Measurements from ENCODE around the gene EXOC3L1. TPM values are rescaled to one million over a fixed set of nuclear protein-coding genes. Genes with fewer than 3 reads are reported as not detected.
A peak's percentile ranks its signal among the peaks of the same experiment; 100 is the strongest.

Gene EXOC3L1
- total RNA-seq, 2 experiments from 2014 or later, result not detected

- Mint-ChIP-seq H3K36me3 (peaks cover 1% of the 10 kb centered on the region), H3K27ac (peak overlapping the region; percentile 66), H3K4me1 (peaks cover 46% of the 10 kb centered on the region), H3K4me3 (peak overlapping the region; percentile 75), H3K27me3 (peaks cover 70% of the 10 kb centered on the region), H3K9me3 (ENCODE audit: low read depth) (no peaks in the 10 kb centered on the region)
- CTCF ChIA-PET, result interaction anchor here (0.9 to 4.1 kb wide), 15 partner anchors 10 to 274 kb away, joined by 3 to 39 read pairs (median 8); partner anchors contain the start of genes B3GNT9, E2F4, FBXL8 and MATCAP1
- ATAC-seq, result no peak
- peak; percentile 65 for DNase-seq
Measured at GRCh38 chr16:67169642-67170167, 20.2 kb downstream of the EXOC3L1 start.

- H3K36me3 Mint-ChIP-seq, result peaks cover 2% of the 10 kb centered on the region
- no peaks in the 10 kb centered on the region for H3K9me3 Mint-ChIP-seq (ENCODE audit: low read depth)
- CTCF ChIA-PET, result interaction anchor here (0.6 to 4.1 kb wide), 8 partner anchors 9 to 274 kb away, joined by 3 to 39 read pairs (median 4); partner anchors contain the start of genes FBXL8 and TRADD
- H3K4me3 Mint-ChIP-seq, result no peak overlapping the region
- H3K27ac Mint-ChIP-seq, result no peak overlapping the region
- H3K27me3 Mint-ChIP-seq, result peaks cover 74% of the 10 kb centered on the region
- DNase-seq (no peak), ATAC-seq (no peak)
- H3K4me1 Mint-ChIP-seq, result peaks cover 47% of the 10 kb centered on the region
Measured at GRCh38 chr16:67169011-67169451, 20.9 kb downstream of the EXOC3L1 start.

- H3K9me3 Mint-ChIP-seq (ENCODE audit: low read depth), result no peaks in the 10 kb centered on the region
- no peak overlapping the region for H3K4me3 Mint-ChIP-seq
- peaks cover 70% of the 10 kb centered on the region for H3K27me3 Mint-ChIP-seq
- peaks cover 43% of the 10 kb centered on the region for H3K4me1 Mint-ChIP-seq
- H3K27ac Mint-ChIP-seq, result no peak overlapping the region
- ATAC-seq (no peak), DNase-seq (no peak)
- H3K36me3 Mint-ChIP-seq, result peaks cover 3% of the 10 kb centered on the region
- CTCF ChIA-PET, result interaction anchor here (0.6 to 4.1 kb wide), 5 partner anchors 8 to 50 kb away, joined by 3 to 39 read pairs (median 5); partner anchors contain the start of genes FBXL8 and TRADD
Measured at GRCh38 chr16:67167588-67167987, 22.3 kb downstream of the EXOC3L1 start.

DNA sequence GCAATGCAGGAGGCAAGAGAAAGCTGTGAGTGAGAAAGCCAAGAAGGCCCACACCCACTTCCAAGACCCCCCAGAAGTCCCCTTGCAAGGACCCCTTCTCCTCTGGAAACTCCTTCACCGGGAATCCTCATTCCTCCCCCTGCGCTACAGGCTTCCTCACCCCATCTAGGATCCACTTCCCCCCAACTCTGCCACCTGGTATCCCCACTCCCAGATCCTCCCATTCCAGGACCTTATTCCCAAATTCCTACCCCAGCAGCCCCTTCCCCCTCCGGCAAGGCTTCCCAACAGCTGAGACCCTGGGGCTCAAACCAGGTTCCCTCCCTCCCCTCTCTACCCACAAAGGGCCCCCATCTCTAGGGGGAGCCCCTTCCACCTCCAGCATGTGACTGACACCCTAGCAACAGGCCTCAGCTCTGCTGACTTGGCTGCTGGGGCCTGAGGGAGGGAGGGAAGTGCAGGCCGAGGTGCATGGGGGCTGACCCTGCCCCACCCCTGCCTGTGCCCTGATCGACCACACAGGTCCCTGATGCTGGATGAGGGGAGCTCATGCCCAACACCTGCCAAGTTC is 23.3 kb downstream of the EXOC3L1 start:
- H3K36me3 Mint-ChIP-seq, result peaks cover 5% of the 10 kb centered on the region
- H3K4me3 Mint-ChIP-seq, result no peak overlapping the region
- ATAC-seq (no peak), DNase-seq (no peak)
- H3K4me1 Mint-ChIP-seq, result peaks cover 48% of the 10 kb centered on the region
- peaks cover 69% of the 10 kb centered on the region for H3K27me3 Mint-ChIP-seq
- H3K27ac Mint-ChIP-seq, result no peak overlapping the region
- CTCF ChIA-PET, result interaction anchor here (1.9 to 17.0 kb wide), 3 partner anchors 9 to 152 kb away, joined by 6 to 395 read pairs (median 88); no protein-coding TSS in a partner anchor
- no peaks in the 10 kb centered on the region for H3K9me3 Mint-ChIP-seq (ENCODE audit: low read depth)

GRCh38 chr16:67166110-67166547 is 23.8 kb downstream of the EXOC3L1 start:
- H3K4me1 Mint-ChIP-seq, result peaks cover 50% of the 10 kb centered on the region
- DNase-seq (no peak), ATAC-seq (no peak)
- no peak overlapping the region for H3K27ac Mint-ChIP-seq
- peaks cover 7% of the 10 kb centered on the region for H3K36me3 Mint-ChIP-seq
- no peaks in the 10 kb centered on the region for H3K9me3 Mint-ChIP-seq (ENCODE audit: low read depth)
- no peak overlapping the region for H3K4me3 Mint-ChIP-seq
- H3K27me3 Mint-ChIP-seq, result peaks cover 63% of the 10 kb centered on the region
- CTCF ChIA-PET, result interaction anchor here (10.5 to 17.0 kb wide), 2 partner anchors 10 to 151 kb away, joined by 88 to 395 read pairs; no protein-coding TSS in a partner anchor

GRCh38 chr16:67165121-67166078 is 24.5 kb downstream of the EXOC3L1 start:
- peaks cover 58% of the 10 kb centered on the region for H3K27me3 Mint-ChIP-seq
- peaks cover 7% of the 10 kb centered on the region for H3K36me3 Mint-ChIP-seq
- CTCF ChIA-PET, result interaction anchor here (0.6 to 17.0 kb wide), 7 partner anchors 10 to 211 kb away, joined by 3 to 395 read pairs (median 5); partner anchors contain the start of gene MATCAP1
- H3K27ac Mint-ChIP-seq, result no peak overlapping the region
- no peaks in the 10 kb centered on the region for H3K9me3 Mint-ChIP-seq (ENCODE audit: low read depth)
- ATAC-seq (no peak), DNase-seq (no peak)
- no peak overlapping the region for H3K4me3 Mint-ChIP-seq
- H3K4me1 Mint-ChIP-seq, result peaks cover 48% of the 10 kb centered on the region

- H3K4me3 Mint-ChIP-seq, result peak within 1 kb of the TSS; percentile 49
- ATAC-seq (no peak), DNase-seq (no peak)
- no peaks in the 10 kb centered on the region for H3K9me3 Mint-ChIP-seq (ENCODE audit: low read depth)
- peaks cover 44% of the 10 kb centered on the region for H3K4me1 Mint-ChIP-seq
- H3K27ac Mint-ChIP-seq, result no peak within 1 kb of the TSS
- H3K36me3 Mint-ChIP-seq, result peaks cover 7% of the 10 kb centered on the region
- H3K27me3 Mint-ChIP-seq, result peaks cover 53% of the 10 kb centered on the region
- CTCF ChIA-PET, result interaction anchor here (1.2 to 17.0 kb wide), 6 partner anchors 9 to 211 kb away, joined by 3 to 395 read pairs (median 40); partner anchors contain the start of gene MATCAP1
Measured at GRCh38 chr16:67164599-67165061, 25.3 kb downstream of the EXOC3L1 start, which contains the start of gene HSF4. TSS of gene HSF4 (plus strand) at chr16:67164745. CDS start at chr16:67164812, 67 bp downstream.

GRCh38 chr16:67163999-67164558 is 25.9 kb downstream of the EXOC3L1 start:
- no peak for DNase-seq
- peaks cover 49% of the 10 kb centered on the region for H3K27me3 Mint-ChIP-seq
- H3K4me1 Mint-ChIP-seq, result peaks cover 42% of the 10 kb centered on the region
- ATAC-seq, result no peak
- H3K4me3 Mint-ChIP-seq, result peak overlapping the region; percentile 49
- CTCF ChIA-PET, result interaction anchor here (1.0 to 17.0 kb wide), 8 partner anchors 9 to 220 kb away, joined by 3 to 395 read pairs (median 4); partner anchors contain the start of gene MATCAP1
- no peak overlapping the region for H3K27ac Mint-ChIP-seq
- H3K9me3 Mint-ChIP-seq (ENCODE audit: low read depth), result no peaks in the 10 kb centered on the region
- peaks cover 7% of the 10 kb centered on the region for H3K36me3 Mint-ChIP-seq

- H3K27ac Mint-ChIP-seq, result no peak overlapping the region
- H3K4me3 Mint-ChIP-seq, result peak overlapping the region; percentile 49
- no peaks in the 10 kb centered on the region for H3K9me3 Mint-ChIP-seq (ENCODE audit: low read depth)
- ATAC-seq (no peak), DNase-seq (peak; percentile 65)
- peaks cover 47% of the 10 kb centered on the region for H3K4me1 Mint-ChIP-seq
- H3K27me3 Mint-ChIP-seq, result peaks cover 42% of the 10 kb centered on the region
- CTCF ChIA-PET, result interaction anchor here (0.9 to 17.0 kb wide), 12 partner anchors 8 to 220 kb away, joined by 3 to 395 read pairs (median 4); partner anchors contain the start of genes CES3 and MATCAP1
- H3K36me3 Mint-ChIP-seq, result peaks cover 7% of the 10 kb centered on the region
Measured at GRCh38 chr16:67163164-67163998, 26.6 kb downstream of the EXOC3L1 start.

GRCh38 chr16:67162506-67163163 is 27.3 kb downstream of the EXOC3L1 start:
- Mint-ChIP-seq H3K36me3 (peaks cover 7% of the 10 kb centered on the region), H3K9me3 (ENCODE audit: low read depth) (no peaks in the 10 kb centered on the region), H3K27ac (no peak overlapping the region), H3K4me1 (peaks cover 53% of the 10 kb centered on the region), H3K4me3 (no peak overlapping the region), H3K27me3 (peaks cover 34% of the 10 kb centered on the region)
- CTCF ChIA-PET, result interaction anchor here (0.9 to 17.0 kb wide), 14 partner anchors 7 to 219 kb away, joined by 3 to 395 read pairs (median 4); partner anchors contain the start of genes CES3, FHOD1, MATCAP1 and NOL3
- ATAC-seq, result no peak
- no peak for DNase-seq

DNA sequence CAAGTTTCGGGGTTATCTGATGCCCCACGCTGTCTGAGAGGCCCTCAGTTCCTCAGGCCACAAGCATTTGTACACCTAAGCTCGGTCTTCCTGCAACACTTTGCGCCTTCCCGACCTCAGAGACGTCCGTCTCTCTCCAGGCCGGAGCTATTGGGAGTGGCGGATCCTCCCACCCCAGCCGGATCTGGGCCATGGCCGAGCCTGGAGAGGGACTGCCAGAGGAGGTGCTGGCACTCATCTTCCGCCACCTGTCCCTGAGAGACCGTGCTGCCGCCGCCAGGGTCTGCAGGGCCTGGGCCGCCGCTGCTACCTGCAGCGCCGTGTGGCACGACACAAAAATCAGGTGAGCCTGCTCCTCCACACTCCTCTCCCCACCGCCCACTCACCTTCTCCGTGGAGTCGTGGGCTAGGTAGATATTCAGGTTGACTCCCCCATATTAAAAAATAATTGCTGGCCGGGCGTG is 28.3 kb downstream of the EXOC3L1 start:
- no peaks in the 10 kb centered on the region for H3K9me3 Mint-ChIP-seq (ENCODE audit: low read depth)
- CTCF ChIA-PET, result interaction anchor here (1.2 to 17.0 kb wide), 12 partner anchors 8 to 386 kb away, joined by 3 to 395 read pairs (median 6); partner anchors contain the start of genes FHOD1, MATCAP1, NOL3 and RRAD
- H3K27me3 Mint-ChIP-seq, result peaks cover 26% of the 10 kb centered on the region
- H3K4me1 Mint-ChIP-seq, result peaks cover 60% of the 10 kb centered on the region
- peaks cover 8% of the 10 kb centered on the region for H3K36me3 Mint-ChIP-seq
- ATAC-seq, result no peak
- DNase-seq, result no peak
- no peak overlapping the region for H3K4me3 Mint-ChIP-seq
- no peak overlapping the region for H3K27ac Mint-ChIP-seq

Data from activated CD8-positive, alpha-beta memory T cell treated with anti-CD3 and anti-CD28 coated beads, Interleukin-2, amount 10 ng/mL, durations not matched to agents 7 days and 5 days (primary cell).